8988T (cell line): ENCODE measurements around the gene CT45A5.
A peak's percentile ranks its signal among the peaks of the same experiment; 100 is the strongest.
"Not testable (repeated sequence)": the region's sequence is repeated elsewhere in the genome, so short reads cannot be mapped to it uniquely, and the experiment has no call there.

Source experiments
- DNase-seq: peaks from one replicate; pipeline ENCODE4 v3.0.0; 2011

Gene CT45A5, protein sequence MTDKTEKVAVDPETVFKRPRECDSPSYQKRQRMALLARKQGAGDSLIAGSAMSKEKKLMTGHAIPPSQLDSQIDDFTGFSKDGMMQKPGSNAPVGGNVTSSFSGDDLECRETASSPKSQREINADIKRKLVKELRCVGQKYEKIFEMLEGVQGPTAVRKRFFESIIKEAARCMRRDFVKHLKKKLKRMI

DNA sequence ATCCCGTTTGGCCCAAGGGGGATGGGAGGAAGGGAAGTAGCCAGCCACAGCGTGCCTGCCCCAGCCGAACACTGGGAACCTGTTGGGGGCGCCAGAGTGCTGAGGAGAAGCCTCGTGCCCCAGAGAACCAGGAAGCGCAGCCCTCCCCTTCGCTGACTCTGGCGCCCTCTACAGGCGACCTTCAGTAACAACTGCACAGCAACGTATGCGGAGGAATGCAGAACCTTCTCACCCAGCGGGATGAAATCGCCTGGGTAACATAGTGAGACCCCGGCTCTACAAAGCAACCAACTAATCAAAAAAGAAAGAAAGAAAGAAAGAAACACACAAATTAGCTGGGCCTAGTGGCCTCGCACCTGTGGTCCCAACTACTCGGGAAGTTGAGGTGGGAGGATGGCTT, at the start of gene CT45A5:
Gene CT45A5, minus strand, starts transcription at position 101 of the 400 bp plus-strand sequence. CDS start 3,774 bp downstream, outside the sequence.
- not testable (repeated sequence) for DNase-seq

DNA sequence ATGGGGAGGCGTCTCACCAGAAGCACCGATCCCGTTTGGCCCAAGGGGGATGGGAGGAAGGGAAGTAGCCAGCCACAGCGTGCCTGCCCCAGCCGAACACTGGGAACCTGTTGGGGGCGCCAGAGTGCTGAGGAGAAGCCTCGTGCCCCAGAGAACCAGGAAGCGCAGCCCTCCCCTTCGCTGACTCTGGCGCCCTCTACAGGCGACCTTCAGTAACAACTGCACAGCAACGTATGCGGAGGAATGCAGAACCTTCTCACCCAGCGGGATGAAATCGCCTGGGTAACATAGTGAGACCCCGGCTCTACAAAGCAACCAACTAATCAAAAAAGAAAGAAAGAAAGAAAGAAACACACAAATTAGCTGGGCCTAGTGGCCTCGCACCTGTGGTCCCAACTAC, 34.6 kb upstream of the CT45A5 start, which contains the start of gene CT45A2:
Gene CT45A2, minus strand, starts transcription at position 101 of the 400 bp plus-strand sequence. CDS start 3,747 bp downstream, outside the sequence.
- DNase-seq: not testable (repeated sequence)

DNA sequence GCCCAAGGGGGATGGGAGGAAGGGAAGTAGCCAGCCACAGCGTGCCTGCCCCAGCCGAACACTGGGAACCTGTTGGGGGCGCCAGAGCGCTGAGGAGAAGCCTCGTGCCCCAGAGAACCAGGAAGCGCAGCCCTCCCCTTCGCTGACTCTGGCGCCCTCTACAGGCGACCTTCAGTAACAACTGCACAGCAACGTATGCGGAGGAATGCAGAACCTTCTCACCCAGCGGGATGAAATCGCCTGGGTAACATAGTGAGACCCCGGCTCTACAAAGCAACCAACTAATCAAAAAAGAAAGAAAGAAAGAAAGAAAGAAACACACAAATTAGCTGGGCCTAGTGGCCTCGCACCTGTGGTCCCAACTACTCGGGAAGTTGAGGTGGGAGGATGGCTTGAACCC, 17.4 kb upstream of the CT45A5 start, which contains the start of gene CT45A6:
Gene CT45A6, minus strand, starts transcription at position 101 of the 400 bp plus-strand sequence. CDS start 3,794 bp downstream, outside the sequence.
- DNase-seq: not testable (repeated sequence)

DNA sequence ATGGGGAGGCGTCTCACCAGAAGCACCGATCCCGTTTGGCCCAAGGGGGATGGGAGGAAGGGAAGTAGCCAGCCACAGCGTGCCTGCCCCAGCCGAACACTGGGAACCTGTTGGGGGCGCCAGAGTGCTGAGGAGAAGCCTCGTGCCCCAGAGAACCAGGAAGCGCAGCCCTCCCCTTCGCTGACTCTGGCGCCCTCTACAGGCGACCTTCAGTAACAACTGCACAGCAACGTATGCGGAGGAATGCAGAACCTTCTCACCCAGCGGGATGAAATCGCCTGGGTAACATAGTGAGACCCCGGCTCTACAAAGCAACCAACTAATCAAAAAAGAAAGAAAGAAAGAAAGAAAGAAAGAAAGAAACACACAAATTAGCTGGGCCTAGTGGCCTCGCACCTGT, 17.2 kb downstream of the CT45A5 start, which contains the start of gene CT45A3:
Gene CT45A3, minus strand, starts transcription at position 101 of the 400 bp plus-strand sequence. CDS start 3,747 bp downstream, outside the sequence.
- DNase-seq: not testable (repeated sequence)

DNA sequence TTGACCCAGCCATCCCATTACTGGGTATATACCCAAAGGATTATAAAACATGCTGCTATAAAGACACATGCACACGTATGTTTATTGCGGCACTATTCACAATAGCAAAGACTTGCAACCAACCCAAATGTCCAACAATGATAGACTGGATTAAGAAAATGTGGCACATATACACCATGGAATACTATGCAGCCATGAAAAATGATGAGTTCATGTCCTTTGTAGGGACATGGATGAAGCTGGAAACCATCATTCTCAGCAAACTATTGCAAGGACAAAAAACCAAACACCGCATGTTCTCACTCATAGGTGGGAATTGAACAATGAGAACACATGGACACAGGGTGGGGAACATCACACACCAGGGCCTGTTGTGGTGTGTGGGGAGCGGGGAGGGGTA, 40.6 kb downstream of the CT45A5 start:
- not testable (repeated sequence) for DNase-seq

DNA sequence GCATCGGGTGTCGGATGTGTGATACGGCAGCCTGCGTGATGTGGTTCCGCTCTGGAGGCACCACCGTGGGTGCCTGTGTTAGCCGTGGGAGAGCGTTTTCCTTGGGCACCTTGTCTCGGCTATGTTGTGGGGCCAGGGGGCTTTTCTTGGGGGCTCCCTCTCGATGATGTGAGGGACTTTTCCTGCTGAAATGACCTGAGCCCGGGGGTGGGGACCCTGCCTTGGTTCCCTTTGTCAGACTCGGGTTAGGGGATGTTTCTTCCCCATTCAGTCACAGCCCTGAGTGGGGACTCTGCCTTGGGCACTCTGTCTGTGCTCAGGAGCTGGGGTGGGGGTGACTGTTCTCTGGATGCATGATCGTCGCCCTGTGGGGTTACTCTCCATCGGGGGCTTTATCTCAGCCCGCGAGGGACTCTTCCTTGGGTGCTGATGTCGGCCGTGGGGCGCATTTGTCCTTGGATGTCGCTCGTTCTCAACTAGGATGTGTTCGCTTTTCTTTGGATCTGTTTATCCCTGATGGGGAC, 44.0 kb downstream of the CT45A5 start:
- DNase-seq: no peak

DNA sequence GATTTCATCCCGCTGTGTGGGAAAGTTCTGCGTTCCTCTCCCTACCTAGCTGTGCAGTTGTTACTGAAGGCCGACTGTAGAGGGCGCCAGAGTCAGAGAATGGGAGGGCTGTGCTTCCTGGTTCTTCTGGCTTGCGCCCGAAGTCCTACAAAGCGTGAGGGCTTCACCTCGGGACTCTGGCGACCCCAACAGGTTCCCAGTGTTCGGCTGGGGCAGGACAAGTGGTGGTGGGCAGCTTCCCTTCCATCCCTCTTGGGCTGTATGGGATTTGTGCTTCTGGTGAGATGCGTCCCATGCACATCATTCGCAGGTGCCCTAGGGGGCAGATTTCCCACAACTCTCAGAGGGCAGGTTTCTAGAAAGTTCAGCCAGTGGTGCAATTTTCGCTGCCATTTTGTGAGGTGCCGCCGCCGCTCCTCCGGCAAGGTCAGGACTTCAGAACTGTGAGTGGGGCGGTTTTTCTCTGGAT, 44.6 kb downstream of the CT45A5 start:
- DNase-seq: peak; percentile 36

DNA sequence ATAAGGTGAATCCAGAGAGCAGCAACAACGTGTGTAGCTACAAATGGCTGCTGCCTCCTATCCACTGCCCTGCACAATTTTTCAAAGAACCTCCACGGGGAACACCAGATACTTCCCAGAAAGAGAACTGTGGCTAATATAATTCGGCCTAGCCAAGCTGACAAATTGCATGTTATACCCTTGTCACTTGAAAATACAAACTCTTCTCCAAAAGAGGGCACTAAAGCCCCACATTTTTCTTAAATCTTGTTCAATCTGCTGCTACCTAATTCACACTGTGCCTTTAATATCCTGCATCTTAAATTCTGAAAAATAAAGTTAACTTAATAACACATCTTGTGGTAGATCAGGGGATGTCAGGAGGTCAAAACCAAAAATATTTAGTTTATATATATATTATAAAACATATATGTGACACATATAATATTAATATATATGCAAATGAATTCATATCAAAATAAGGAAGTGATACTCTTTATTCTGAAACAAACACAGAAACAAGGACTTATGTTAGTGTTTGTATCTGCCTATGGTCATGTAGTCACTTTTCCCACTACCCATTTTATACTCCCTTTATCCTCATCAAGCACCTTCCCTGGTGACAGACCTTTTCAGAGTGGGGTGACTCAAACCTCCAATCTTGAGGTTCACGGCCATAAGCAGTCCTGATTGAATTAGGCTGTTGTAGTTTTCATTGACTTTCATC, 47.8 kb downstream of the CT45A5 start:
- DNase-seq: no peak

DNA sequence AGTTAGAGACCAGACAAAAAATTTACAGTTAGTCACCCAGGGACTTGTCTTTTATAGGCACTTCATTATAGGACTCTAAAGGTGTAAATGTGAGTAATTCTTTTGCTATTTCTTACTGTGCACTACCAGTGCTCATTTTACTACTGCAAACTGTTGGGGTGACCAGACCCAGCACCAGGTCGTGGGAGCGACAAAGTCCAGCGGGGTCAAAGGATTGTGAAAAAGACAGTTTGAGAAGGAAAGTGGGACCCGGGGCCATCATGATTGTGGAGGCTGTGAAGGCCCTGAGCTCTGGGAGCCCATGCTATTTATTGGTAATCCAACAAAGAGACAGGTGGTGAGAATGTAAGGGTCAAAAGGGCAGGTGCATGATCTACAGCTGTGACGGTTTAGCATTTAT, 50.6 kb downstream of the CT45A5 start:
- DNase-seq: not testable (repeated sequence)
